OCI-LY1 (cell line): ENCODE measurements around the gene MARF1.

Source experiments
- CTCF ChIP-seq: fragments of 200-600 bp; sonication (generic), shearing (Covaris generic); IDR thresholded peaks from 2 replicates; pipeline ENCODE4 v1.5.1; 2017; ENCODE audit warnings: mild to moderate bottlenecking, antibody characterized with exemption, low read length, moderate library complexity, mixed read lengths
- EZH2 ChIP-seq: fragments of 200-600 bp; sonication (generic), shearing (Covaris generic); IDR thresholded peaks from 2 replicates; pipeline ENCODE4 v1.8.0; 2017; ENCODE audit warnings: borderline replicate concordance, mixed run types, mild to moderate bottlenecking, antibody characterized with exemption, low read length, moderate library complexity, mixed read lengths

GRCh38 chr16:15587152-15587825, 55.7 kb downstream of the MARF1 start:
- TF ChIP-seq CTCF: no peak
- TF ChIP-seq EZH2: no peak
